ENCODE data around the gene ARHGEF19.

The ARHGEF19 gene

GRCh38 chr1:16239972-16240491 is 27.6 kb upstream of the ARHGEF19 start:
- Histone ChIP-seq H3K36me3 (ENCODE audit: control insufficient read depth in 1 of 2, insufficient read depth in 2 of 2, low read length in 2 of 2) (no peaks in the 10 kb centered on the region), H3K4me1 (ENCODE audit: control insufficient read depth in 1 of 2, insufficient read depth in 2 of 2, low read length in 2 of 2) (peaks cover 2 to 11% of the 10 kb centered on the region in 2 experiments), H3K14ac (ENCODE audit: low read length) (no peak overlapping the region), H3K4ac (ENCODE audit: low read depth, low read length) (no peak overlapping the region), H3K79me1 (ENCODE audit: low read length) (no peaks in the 10 kb centered on the region), H4K91ac (ENCODE audit: low read depth, low read length) (no peak overlapping the region), H3K23ac (ENCODE audit: low read length) (no peak overlapping the region), H3K27me3 (ENCODE audit: insufficient read depth, low read length) (no peaks in the 10 kb centered on the region), H3K27ac (ENCODE audit: low read depth, low read length) (no peak overlapping the region), H2AK5ac (ENCODE audit: low read length) (no peak overlapping the region), H2BK5ac (ENCODE audit: low read depth, low read length, poor library complexity) (no peak overlapping the region), H2BK12ac (ENCODE audit: low read length) (no peak overlapping the region), H3K79me2 (ENCODE audit: control insufficient read depth, insufficient read depth, low read length, poor library complexity) (peaks cover 1% of the 10 kb centered on the region), H2AFZ (ENCODE audit: insufficient read depth, low read length, poor library complexity) (no peak overlapping the region), H4K12ac (ENCODE audit: low read depth, low read length) (no peak overlapping the region), H4K8ac (ENCODE audit: low read depth, low read length) (no peak overlapping the region), H3K4me3 (ENCODE audit: low read depth, low read length) (no peak overlapping the region), H3K9ac (ENCODE audit: low read length) (no peak overlapping the region), H3K4me2 (ENCODE audit: low read length) (no peak overlapping the region), H3K18ac (ENCODE audit: low read length) (no peak overlapping the region), H2BK120ac (ENCODE audit: insufficient read depth, low read length, poor library complexity) (no peak overlapping the region), H3K9me3 (ENCODE audit: insufficient read depth, low read depth, low read length) (no peaks in the 10 kb centered on the region)
- WGBS (ENCODE audit: extremely low coverage, insufficient coverage, insufficient read length), result no CpG with 5 or more reads among the region's 2 CpGs
- no peak for DNase-seq

- Histone ChIP-seq H2BK120ac (ENCODE audit: insufficient read depth, low read length, poor library complexity) (no peak overlapping the region), H3K4ac (ENCODE audit: low read depth, low read length) (no peak overlapping the region), H3K79me1 (ENCODE audit: low read length) (no peaks in the 10 kb centered on the region), H3K18ac (ENCODE audit: low read length) (no peak overlapping the region), H2BK12ac (ENCODE audit: low read length) (no peak overlapping the region), H4K91ac (ENCODE audit: low read depth, low read length) (no peak overlapping the region), H3K4me3 (ENCODE audit: low read depth, low read length) (no peak overlapping the region), H3K36me3 (ENCODE audit: control insufficient read depth in 1 of 2, insufficient read depth in 2 of 2, low read length in 2 of 2) (no peaks in the 10 kb centered on the region), H4K12ac (ENCODE audit: low read depth, low read length) (no peak overlapping the region), H3K27me3 (ENCODE audit: insufficient read depth, low read length) (no peaks in the 10 kb centered on the region), H3K4me2 (ENCODE audit: low read length) (peak overlapping the region; percentile 91), H3K9ac (ENCODE audit: low read length) (no peak overlapping the region), H3K9me3 (ENCODE audit: insufficient read depth, low read depth, low read length) (no peaks in the 10 kb centered on the region), H3K79me2 (ENCODE audit: control insufficient read depth, insufficient read depth, low read length, poor library complexity) (peaks cover 1% of the 10 kb centered on the region), H2BK5ac (ENCODE audit: low read depth, low read length, poor library complexity) (no peak overlapping the region), H4K8ac (ENCODE audit: low read depth, low read length) (peak overlapping the region; percentile 62), H3K4me1 (ENCODE audit: control insufficient read depth in 1 of 2, insufficient read depth in 2 of 2, low read length in 2 of 2) (peaks cover 0 to 6% of the 10 kb centered on the region in 2 experiments), H3K14ac (ENCODE audit: low read length) (no peak overlapping the region), H3K23ac (ENCODE audit: low read length) (no peak overlapping the region), H2AK5ac (ENCODE audit: low read length) (no peak overlapping the region), H2AFZ (ENCODE audit: insufficient read depth, low read length, poor library complexity) (no peak overlapping the region), H3K27ac (ENCODE audit: low read depth, low read length) (no peak overlapping the region)
- no CpG with 5 or more reads among the region's 6 CpGs for WGBS (ENCODE audit: extremely low coverage, insufficient coverage, insufficient read length)
- DNase-seq, result no peak
Measured at GRCh38 chr1:16237343-16237830, 24.9 kb upstream of the ARHGEF19 start.

DNA sequence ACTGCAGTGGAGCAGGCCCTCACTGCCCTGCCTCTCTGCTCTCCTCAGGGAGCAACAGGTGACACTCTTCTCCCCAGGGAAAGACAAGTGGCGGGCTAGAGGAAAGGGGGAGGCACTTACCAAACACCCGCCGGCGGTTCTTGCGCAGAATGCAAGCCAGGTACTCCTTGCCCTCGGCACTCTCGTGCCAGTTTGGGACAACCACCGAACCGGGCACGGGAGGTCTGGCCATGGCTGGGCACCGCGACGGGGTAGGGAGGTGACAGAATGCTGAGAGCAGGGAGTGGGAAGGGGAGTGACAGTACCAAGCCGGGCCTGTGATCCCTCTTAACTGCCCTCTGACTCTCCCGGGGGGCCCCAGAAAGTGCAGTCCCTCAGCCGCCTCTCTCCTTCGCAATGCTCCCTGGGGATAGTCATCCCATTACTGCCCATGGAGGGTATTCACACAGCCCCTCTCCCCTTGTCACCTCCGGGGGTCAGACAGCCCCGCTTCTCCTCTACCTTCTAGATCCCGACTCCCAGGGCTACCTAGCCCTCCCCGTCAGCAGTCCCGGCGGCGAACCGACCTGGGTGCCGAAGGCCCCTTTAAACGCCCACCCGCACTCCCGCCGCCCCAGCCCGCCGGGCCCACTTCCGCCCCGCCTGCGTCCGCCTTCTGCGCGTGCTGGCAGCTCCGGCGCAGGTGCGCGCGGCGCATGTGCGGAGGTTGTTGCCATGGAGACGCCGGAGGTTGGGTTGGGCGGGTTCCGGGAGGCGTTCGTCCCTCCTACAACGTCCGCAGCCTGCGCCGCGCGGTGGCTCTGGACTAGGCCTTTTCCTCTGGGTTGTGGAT is 24.3 kb upstream of the ARHGEF19 start, which contains the start of gene CPLANE2:
TSS of gene CPLANE2 (minus strand) at position 673 of the 832 bp plus-strand sequence. CDS start at position 232, 441 bp downstream.
- peak within 1 kb of the TSS; percentile 50 for H4K91ac ChIP-seq (ENCODE audit: low read depth, low read length)
- peak within 1 kb of the TSS; percentile 78 for H3K4me3 ChIP-seq (ENCODE audit: low read depth, low read length)
- peak within 1 kb of the TSS; percentile 81 for H2AFZ ChIP-seq (ENCODE audit: insufficient read depth, low read length, poor library complexity)
- no peaks in the 10 kb centered on the region for H3K79me1 ChIP-seq (ENCODE audit: low read length)
- peaks cover 0 to 6% of the 10 kb centered on the region in 2 experiments for H3K4me1 ChIP-seq (ENCODE audit: control insufficient read depth in 1 of 2, insufficient read depth in 2 of 2, low read length in 2 of 2)
- peak within 1 kb of the TSS; percentile 9 for H3K4ac ChIP-seq (ENCODE audit: low read depth, low read length)
- H2BK5ac ChIP-seq (ENCODE audit: low read depth, low read length, poor library complexity), result no peak within 1 kb of the TSS
- H3K9me3 ChIP-seq (ENCODE audit: insufficient read depth, low read depth, low read length), result no peaks in the 10 kb centered on the region
- H2AK5ac ChIP-seq (ENCODE audit: low read length), result no peak within 1 kb of the TSS
- peak; percentile 92 to 97 for DNase-seq
- H3K27ac ChIP-seq (ENCODE audit: low read depth, low read length), result no peak within 1 kb of the TSS
- H3K18ac ChIP-seq (ENCODE audit: low read length), result no peak within 1 kb of the TSS
- H2BK12ac ChIP-seq (ENCODE audit: low read length), result no peak within 1 kb of the TSS
- H3K14ac ChIP-seq (ENCODE audit: low read length), result no peak within 1 kb of the TSS
- H3K9ac ChIP-seq (ENCODE audit: low read length), result peak within 1 kb of the TSS; percentile 71
- no peaks in the 10 kb centered on the region for H3K27me3 ChIP-seq (ENCODE audit: insufficient read depth, low read length)
- peak within 1 kb of the TSS; percentile 91 for H3K4me2 ChIP-seq (ENCODE audit: low read length)
- no CpG with 5 or more reads among the region's 57 CpGs for WGBS (ENCODE audit: extremely low coverage, insufficient coverage, insufficient read length)
- H4K12ac ChIP-seq (ENCODE audit: low read depth, low read length), result peak within 1 kb of the TSS; percentile 70
- H2BK120ac ChIP-seq (ENCODE audit: insufficient read depth, low read length, poor library complexity), result peak within 1 kb of the TSS; percentile 17
- no peak within 1 kb of the TSS for H3K23ac ChIP-seq (ENCODE audit: low read length)
- H4K8ac ChIP-seq (ENCODE audit: low read depth, low read length), result peak within 1 kb of the TSS; percentile 84
- peaks cover 1% of the 10 kb centered on the region for H3K79me2 ChIP-seq (ENCODE audit: control insufficient read depth, insufficient read depth, low read length, poor library complexity)
- no peaks in the 10 kb centered on the region for H3K36me3 ChIP-seq (ENCODE audit: control insufficient read depth in 1 of 2, insufficient read depth in 2 of 2, low read length in 2 of 2)

DNA sequence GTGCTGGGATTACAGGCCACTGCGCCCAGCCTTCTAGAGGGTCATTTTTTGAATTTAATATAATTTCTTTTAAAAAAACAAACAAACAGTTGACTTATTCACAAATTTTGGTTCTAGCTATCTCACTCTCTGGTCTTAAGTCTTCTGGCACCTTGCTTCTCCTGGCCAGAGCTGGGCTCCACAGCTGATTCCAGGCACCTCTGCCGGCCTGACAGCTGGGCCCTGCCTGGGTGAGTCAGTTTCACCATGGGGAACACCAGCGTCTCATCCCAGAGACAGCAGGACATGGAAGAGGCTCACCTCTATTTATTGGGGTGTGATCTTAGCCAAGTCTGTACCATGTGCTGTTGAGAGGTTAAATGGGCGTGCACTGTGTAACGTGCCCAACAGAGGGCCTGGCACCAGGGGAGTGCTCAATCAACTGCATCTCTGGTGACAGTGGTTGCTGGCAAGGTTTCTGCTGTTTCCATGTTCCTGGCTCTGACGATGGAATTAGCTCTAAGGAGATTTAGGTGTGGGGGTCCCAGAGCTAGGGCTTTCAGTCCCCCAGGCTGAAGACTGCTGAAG is 23.6 kb upstream of the ARHGEF19 start:
- Histone ChIP-seq H3K27ac (ENCODE audit: low read depth, low read length) (no peak overlapping the region), H2BK12ac (ENCODE audit: low read length) (no peak overlapping the region), H2BK120ac (ENCODE audit: insufficient read depth, low read length, poor library complexity) (no peak overlapping the region), H3K4me2 (ENCODE audit: low read length) (peak overlapping the region; percentile 91), H4K91ac (ENCODE audit: low read depth, low read length) (no peak overlapping the region), H3K79me2 (ENCODE audit: control insufficient read depth, insufficient read depth, low read length, poor library complexity) (peaks cover 1% of the 10 kb centered on the region), H3K4me3 (ENCODE audit: low read depth, low read length) (peak overlapping the region; percentile 78), H4K8ac (ENCODE audit: low read depth, low read length) (no peak overlapping the region), H3K4me1 (ENCODE audit: control insufficient read depth in 1 of 2, insufficient read depth in 2 of 2, low read length in 2 of 2) (peaks cover 0 to 6% of the 10 kb centered on the region in 2 experiments), H4K12ac (ENCODE audit: low read depth, low read length) (no peak overlapping the region), H3K9me3 (ENCODE audit: insufficient read depth, low read depth, low read length) (no peaks in the 10 kb centered on the region), H3K9ac (ENCODE audit: low read length) (no peak overlapping the region), H3K23ac (ENCODE audit: low read length) (no peak overlapping the region), H2AK5ac (ENCODE audit: low read length) (no peak overlapping the region), H3K27me3 (ENCODE audit: insufficient read depth, low read length) (no peaks in the 10 kb centered on the region), H3K79me1 (ENCODE audit: low read length) (no peaks in the 10 kb centered on the region), H2BK5ac (ENCODE audit: low read depth, low read length, poor library complexity) (no peak overlapping the region), H3K36me3 (ENCODE audit: control insufficient read depth in 1 of 2, insufficient read depth in 2 of 2, low read length in 2 of 2) (peaks cover 0 to 2% of the 10 kb centered on the region in 2 experiments), H3K4ac (ENCODE audit: low read depth, low read length) (no peak overlapping the region), H3K14ac (ENCODE audit: low read length) (no peak overlapping the region), H2AFZ (ENCODE audit: insufficient read depth, low read length, poor library complexity) (no peak overlapping the region), H3K18ac (ENCODE audit: low read length) (no peak overlapping the region)
- DNase-seq, result no peak
- no CpG with 5 or more reads among the region's 6 CpGs for WGBS (ENCODE audit: extremely low coverage, insufficient coverage, insufficient read length)

All from trophoblast cell (in vitro differentiated cells and primary cell).